IPS-18c (cell line): ENCODE results near the gene GH2.
"Not testable (repeated sequence)": the region's sequence is repeated elsewhere in the genome, so short reads cannot be mapped to it uniquely, and the experiment has no call there.

ENCODE experiments used
- H3K4me3 ChIP-seq: 2 replicates; pipeline ENCODE4 v1.7.0; 2013; ENCODE audit warnings: low read depth, mild to moderate bottlenecking, low read length, moderate library complexity; ENCODE audit not compliant: insufficient read depth
- H3K9me3 ChIP-seq: one replicate; pipeline ENCODE4 v1.6.1; 2013; ENCODE audit warnings: mild to moderate bottlenecking, low read length, moderate library complexity; ENCODE audit not compliant: control insufficient read depth, insufficient read depth

GH2 gene

DNA sequence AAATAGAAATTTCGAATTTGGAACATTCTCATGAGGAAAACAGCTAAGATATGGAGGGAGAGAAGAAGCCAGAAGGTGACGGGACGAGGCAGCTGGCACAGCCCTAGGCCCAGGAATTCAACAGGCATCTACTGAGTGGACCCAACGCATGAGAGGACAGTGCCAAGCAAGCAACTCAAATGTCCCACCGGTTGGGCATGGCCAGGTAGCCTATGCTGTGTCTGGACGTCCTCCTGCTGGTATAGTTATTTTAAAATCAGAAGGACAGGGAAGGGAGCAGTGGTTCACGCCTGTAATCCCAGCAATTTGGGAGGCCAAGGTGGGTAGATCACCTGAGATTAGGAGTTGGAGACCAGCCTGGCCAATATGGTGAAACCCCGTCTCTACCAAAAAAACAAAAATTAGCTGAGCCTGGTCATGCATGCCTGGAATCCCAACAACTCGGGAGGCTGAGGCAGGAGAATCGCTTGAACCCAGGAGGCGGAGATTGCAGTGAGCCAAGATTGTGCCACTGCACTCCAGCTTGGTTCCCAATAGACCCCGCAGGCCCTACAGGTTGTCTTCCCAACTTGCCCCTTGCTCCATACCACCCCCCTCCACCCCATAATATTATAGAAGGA lies 34.9 kb upstream of the GH2 start:
- no peak overlapping the region for H3K4me3 ChIP-seq
- peaks cover 4% of the 10 kb centered on the region for H3K9me3 ChIP-seq

GRCh38 chr17:63915753-63916152 lies 34.0 kb upstream of the GH2 start:
- not testable (repeated sequence) for H3K9me3 ChIP-seq, H3K4me3 ChIP-seq

DNA sequence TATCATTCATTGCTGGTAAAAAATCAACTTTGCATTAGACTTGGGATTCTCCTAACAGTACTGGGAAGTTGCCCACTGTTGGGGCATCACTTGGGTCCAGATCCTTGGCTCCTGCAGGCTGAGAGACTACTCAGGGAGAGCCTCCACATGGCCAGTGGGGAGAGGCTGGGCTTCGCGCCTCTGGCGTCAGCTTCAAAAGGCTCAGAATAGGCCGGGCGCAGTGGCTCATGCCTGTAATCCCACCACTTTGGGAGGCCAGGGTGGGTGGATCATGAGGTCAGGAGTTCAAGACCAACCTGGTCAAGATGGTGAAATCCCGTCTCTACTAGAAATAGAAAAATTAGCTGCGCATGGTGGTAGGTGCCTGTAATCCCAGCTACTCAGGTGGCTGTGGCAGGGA lies 32.7 kb upstream of the GH2 start:
- no peak overlapping the region for H3K4me3 ChIP-seq

DNA sequence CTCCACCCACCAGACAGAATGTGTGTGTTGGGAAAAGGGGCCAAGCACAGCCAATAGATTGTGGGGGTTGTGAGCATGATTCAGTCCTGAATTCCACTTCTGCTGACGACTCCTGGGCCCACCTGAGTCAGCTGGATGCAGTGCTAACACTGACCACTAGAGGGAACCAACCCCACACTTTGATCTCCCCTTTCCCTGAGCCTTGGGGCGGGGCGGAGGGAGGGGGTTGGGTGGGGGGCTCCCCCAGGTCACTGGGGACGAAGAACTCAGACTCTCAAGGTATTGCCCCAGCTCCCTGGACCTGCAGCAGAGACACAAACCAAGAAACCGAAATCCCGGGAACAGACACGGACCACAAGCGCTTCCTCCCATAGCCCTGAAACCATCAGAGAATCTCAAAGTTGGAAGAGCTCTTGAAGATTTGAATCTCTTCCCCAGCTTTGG lies 29.9 kb upstream of the GH2 start:
- Histone ChIP-seq H3K4me3 (no peak overlapping the region), H3K9me3 (no peaks in the 10 kb centered on the region)

More for the DNA sequence above, 32.7 kb upstream of the GH2 start:
- peaks cover 4% of the 10 kb centered on the region for H3K9me3 ChIP-seq

- Histone ChIP-seq H3K9me3 (no peaks in the 10 kb centered on the region), H3K4me3 (no peak within 1 kb of the TSS)
These were observed 29.4 kb upstream of the GH2 start, which contains the start of gene CSHL1 for GRCh38 chr17:63911041-63911635. Gene CSHL1 (minus strand): TSS chr17:63911258. CDS start chr17:63911196, 62 bp downstream.

- H3K9me3 ChIP-seq: no peaks in the 10 kb centered on the region
- H3K4me3 ChIP-seq: no peak overlapping the region
These were observed 28.4 kb upstream of the GH2 start for GRCh38 chr17:63910096-63910495.

DNA sequence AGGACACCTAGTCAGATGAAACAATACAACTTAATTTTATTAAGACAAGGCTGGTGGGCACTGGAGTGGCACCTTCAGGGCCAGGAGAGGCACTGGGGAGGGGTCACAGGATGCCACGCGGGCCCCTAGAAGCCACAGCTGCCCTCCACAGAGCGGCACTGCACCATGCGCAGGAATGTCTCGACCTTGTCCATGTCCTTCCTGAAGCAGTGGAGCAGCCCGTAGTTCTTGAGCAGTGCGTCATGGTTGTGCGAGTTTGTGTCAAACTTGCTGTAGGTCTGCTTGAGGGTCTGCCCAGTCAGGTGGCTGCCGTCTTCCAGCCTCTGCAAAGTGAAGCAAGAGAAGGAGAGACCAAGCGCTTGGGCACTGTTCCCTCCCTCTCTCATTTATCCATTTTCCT lies 27.8 kb upstream of the GH2 start:
- not testable (repeated sequence) for H3K4me3 ChIP-seq, H3K9me3 ChIP-seq

- H3K9me3 ChIP-seq, H3K4me3 ChIP-seq: not testable (repeated sequence)
These were observed 25.5 kb upstream of the GH2 start for GRCh38 chr17:63907161-63907778.

DNA sequence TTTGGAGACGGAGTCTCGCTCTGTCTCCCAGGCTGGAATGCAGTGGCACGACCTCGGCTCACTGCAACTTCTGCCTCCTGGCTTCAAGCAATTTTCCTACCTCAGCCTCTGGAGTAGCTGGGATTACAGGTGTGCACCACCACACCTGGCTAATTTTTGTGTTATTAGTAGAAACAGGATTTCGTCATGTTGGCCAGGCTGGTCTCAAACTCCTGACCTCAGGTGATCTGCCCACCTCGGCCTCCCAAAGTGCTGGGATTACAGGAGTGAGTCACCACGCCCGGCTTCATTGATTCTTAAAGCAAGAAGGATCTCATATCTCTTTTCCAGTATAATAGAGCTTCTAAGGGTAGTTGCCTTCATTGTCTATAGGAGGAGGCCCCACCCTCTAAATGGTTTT lies 23.1 kb upstream of the GH2 start:
- H3K4me3 ChIP-seq: not testable (repeated sequence)

DNA sequence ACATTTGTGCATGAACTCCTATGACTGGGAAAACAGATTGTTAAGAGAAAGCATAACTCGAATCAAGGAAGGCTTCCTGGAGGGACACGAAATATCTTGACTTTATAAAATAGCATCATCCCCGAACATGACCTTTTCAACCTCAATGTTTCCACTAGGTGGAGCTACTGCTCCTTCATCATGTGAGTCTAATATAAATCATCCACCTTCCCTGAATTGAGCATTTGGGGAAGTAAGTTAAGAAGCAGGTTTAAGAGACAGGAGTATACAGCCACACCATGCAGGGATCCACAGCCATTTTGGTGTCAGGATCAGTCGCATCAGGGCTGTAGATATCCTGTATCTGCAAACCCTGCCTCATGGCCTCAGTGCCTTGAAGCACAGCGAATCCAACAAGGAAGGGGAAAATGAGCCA lies 22.1 kb upstream of the GH2 start:
- not testable (repeated sequence) for H3K4me3 ChIP-seq, H3K9me3 ChIP-seq

More for the DNA sequence above, 23.1 kb upstream of the GH2 start:
- H3K9me3 ChIP-seq: not testable (repeated sequence)

DNA sequence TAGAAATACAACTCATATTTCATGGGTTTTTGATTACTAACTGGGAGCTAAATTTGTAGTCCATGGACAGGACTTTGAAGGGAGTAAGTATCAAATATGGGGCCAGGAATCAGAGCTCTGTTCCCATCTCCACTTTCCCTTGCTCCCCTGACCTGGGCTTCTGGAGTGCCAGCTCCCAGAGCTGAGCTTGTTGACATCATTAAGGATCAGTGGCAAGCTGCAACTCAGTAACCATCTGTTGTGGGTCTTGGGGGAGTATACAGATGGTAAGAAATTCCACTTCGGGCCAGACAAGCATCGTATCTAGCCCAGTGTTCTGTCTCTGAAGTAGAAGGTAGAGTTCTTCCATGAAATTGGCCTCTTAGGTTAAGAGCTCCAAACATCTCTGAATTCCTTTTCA lies 20.2 kb upstream of the GH2 start:
- H3K9me3 ChIP-seq, H3K4me3 ChIP-seq: not testable (repeated sequence)

DNA sequence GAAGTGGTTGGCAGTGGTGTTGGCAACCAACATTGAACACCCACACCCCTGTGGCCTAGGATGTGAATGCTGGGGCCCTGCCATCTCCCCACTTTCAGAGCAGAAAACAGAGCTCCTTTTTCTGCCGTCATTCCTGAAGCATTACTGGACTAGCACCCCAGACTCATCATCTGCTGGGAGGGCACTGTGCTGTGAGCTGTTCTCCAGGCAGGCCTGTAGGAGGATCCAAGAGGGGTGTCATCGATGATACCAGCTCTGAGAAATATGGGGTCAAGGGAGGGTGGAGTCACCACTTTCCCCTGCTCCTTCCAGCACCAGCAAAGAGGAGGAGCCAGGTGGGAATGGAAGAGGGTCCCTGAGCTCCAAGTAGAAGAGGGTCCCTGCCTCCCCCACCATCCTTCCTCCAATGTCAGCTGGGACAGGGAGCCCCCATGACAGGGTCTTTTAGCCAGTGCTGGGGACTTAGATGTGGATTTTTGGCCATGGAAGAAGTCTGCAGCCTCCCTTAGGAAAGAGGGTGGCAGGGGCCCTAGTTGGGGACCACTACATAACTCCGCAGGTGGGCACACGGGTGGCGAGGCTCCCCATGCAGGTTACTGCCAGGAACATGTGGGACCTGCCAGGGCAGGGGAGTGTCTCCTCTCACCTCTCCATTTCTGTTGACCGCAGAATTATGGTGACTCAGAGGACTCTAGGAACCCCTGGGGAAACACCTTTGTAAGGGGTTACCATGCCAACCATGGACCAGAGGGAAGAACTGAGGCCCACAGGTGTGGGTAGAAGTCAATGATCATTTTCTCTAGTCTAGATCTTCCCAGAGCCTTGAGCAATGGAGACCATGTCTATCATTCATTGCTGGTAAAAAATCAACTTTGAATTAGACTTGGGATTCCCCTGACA lies 17.4 kb upstream of the GH2 start:
- H3K4me3 ChIP-seq, H3K9me3 ChIP-seq: not testable (repeated sequence)

DNA sequence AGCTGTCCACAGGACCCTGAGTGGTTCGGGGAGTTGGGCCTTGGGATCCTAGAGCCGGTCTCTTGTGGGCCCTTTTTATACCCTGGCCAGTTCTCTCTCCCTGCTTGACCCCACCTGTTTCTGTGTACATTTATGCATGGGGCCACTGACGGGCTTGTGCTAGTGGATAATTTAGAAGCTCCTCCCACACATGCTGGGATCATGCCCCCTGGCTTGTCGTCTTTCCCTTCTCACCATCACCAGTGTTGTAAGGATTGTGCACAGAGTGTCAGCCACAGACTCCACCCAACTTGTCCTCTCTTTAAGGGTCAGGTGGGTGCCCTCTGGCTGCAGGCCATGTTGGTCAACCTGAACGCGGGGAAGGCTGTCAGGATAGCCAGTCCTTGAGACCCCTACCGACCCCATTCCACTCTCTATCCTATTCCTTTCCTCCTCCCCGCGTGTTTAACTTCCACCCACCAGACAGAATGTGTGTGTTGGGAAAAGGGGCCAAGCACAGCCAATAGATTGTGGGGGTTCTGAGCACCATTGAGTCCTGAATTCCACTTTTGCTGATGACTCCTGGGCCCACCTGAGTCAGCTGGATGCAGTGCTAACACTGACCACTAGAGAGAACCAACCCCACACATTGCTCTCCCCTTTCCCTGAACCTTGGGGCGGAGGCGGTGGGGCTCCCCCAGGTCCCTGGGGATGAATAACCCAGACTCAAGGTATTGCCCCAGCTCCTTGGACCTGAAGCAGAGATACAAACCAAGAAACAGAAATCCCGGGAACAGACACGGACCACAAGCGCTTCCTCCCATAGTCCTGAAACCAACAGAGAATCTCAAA lies 15.0 kb upstream of the GH2 start, which contains the start of gene CSH1:
Gene CSH1, minus strand, starts transcription at position 51 of the 831 bp plus-strand sequence. CDS start 63 bp downstream, outside the sequence.
- not testable (repeated sequence) for H3K4me3 ChIP-seq, H3K9me3 ChIP-seq

- H3K4me3 ChIP-seq: not testable (repeated sequence)
These were observed 13.1 kb upstream of the GH2 start for GRCh38 chr17:63894821-63895220.

GRCh38 chr17:63894021-63894420 lies 12.3 kb upstream of the GH2 start:
- H3K4me3 ChIP-seq, H3K9me3 ChIP-seq: not testable (repeated sequence)

More at GRCh38 chr17:63894821-63895220, 13.1 kb upstream of the GH2 start:
- H3K9me3 ChIP-seq: not testable (repeated sequence)

DNA sequence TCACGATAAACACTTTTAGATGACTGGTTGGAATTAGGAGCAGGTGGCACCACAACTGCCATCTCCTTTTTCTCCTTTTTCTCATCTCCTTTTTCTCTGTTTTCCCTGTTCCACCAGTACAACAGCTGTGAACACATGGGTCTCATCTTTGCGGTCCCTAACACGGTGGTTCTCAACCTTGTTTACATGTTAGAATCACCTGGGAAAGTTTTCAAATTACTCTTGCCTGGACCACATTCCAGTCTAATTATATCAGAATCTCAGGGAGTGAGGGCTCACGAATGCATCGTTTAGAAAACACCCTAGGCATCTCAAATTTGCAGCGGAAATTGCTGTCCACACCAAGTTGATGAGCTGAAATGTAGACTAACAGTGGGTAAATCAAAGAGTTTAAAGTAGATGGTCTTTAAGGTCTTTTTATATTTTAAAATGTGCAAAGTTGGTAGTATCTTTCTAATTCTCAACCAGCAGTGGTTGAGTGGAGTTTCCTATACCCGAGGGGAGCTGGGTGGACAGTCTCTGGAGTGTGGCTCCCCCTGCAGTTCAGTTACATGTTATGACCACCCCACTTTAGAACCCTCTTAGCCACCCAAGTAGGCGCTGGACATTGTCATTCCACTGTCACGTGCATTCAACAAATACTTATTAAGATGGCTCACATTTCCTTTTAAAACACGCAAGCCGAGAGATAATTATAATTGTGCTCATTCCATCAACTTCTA lies 10.7 kb upstream of the GH2 start:
- not testable (repeated sequence) for H3K4me3 ChIP-seq, H3K9me3 ChIP-seq
